ENCODE results near the gene MYO3B. TPM values are rescaled to one million over a fixed set of nuclear protein-coding genes. Genes with fewer than 3 reads are reported as not detected.
"Not testable (repeated sequence)": the region's sequence is repeated elsewhere in the genome, so short reads cannot be mapped to it uniquely, and the experiment has no call there.

The MYO3B gene
- total and polyA plus RNA-seq, 2 donors from 2014 or later, result 3.5 to 6.4 TPM

GRCh38 chr2:170341684-170342623, 164.0 kb downstream of the MYO3B start:
- no peak overlapping the region for H3K9ac ChIP-seq (ENCODE audit: low read length in 3 of 3)
- no peak overlapping the region for H3K27ac ChIP-seq (ENCODE audit: low read depth in 2 of 2, low read length in 2 of 2)
- FAIRE-seq (no peak), DNase-seq (no peak)
- TF ChIP-seq, protein P1, sequence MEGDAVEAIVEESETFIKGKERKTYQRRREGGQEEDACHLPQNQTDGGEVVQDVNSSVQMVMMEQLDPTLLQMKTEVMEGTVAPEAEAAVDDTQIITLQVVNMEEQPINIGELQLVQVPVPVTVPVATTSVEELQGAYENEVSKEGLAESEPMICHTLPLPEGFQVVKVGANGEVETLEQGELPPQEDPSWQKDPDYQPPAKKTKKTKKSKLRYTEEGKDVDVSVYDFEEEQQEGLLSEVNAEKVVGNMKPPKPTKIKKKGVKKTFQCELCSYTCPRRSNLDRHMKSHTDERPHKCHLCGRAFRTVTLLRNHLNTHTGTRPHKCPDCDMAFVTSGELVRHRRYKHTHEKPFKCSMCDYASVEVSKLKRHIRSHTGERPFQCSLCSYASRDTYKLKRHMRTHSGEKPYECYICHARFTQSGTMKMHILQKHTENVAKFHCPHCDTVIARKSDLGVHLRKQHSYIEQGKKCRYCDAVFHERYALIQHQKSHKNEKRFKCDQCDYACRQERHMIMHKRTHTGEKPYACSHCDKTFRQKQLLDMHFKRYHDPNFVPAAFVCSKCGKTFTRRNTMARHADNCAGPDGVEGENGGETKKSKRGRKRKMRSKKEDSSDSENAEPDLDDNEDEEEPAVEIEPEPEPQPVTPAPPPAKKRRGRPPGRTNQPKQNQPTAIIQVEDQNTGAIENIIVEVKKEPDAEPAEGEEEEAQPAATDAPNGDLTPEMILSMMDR (IDR thresholded peaks at IDR 0.05; ENCODE audit: borderline replicate concordance, extremely low read depth, insufficient read depth), result no peak
- intact Hi-C loops (cut with DNase I), result no loop called here
- H3K4me1 ChIP-seq (ENCODE audit: control insufficient read depth in 2 of 3, insufficient read depth in 2 of 3, low read depth in 1 of 3, low read length in 3 of 3), result no peaks in the 10 kb centered on the region
- H3K9me3 ChIP-seq (ENCODE audit: control insufficient read depth in 2 of 3, insufficient read depth in 1 of 3, low read length in 3 of 3), result no peaks in the 10 kb centered on the region
- no peaks in the 10 kb centered on the region for H3K27me3 ChIP-seq (ENCODE audit: control insufficient read depth, insufficient read depth, low read length)
- no peaks in the 10 kb centered on the region for H3K36me3 ChIP-seq (ENCODE audit: control insufficient read depth in 2 of 3, insufficient read depth in 3 of 3, low read length in 3 of 3)
- no peak overlapping the region for H3K4me3 ChIP-seq (ENCODE audit: low read length in 3 of 3)

GRCh38 chr2:170344663-170345346, 166.9 kb downstream of the MYO3B start:
- Histone ChIP-seq H3K27ac (ENCODE audit: low read depth in 2 of 2, low read length in 2 of 2) (no peak overlapping the region), H3K36me3 (ENCODE audit: control insufficient read depth in 2 of 3, insufficient read depth in 3 of 3, low read length in 3 of 3) (no peaks in the 10 kb centered on the region), H3K9ac (ENCODE audit: low read length in 3 of 3) (no peak overlapping the region), H3K4me3 (ENCODE audit: low read length in 3 of 3) (no peak overlapping the region), H3K27me3 (ENCODE audit: control insufficient read depth, insufficient read depth, low read length) (no peaks in the 10 kb centered on the region), H3K4me1 (ENCODE audit: control insufficient read depth in 2 of 3, insufficient read depth in 2 of 3, low read depth in 1 of 3, low read length in 3 of 3) (no peaks in the 10 kb centered on the region), H3K9me3 (ENCODE audit: control insufficient read depth in 2 of 3, insufficient read depth in 1 of 3, low read length in 3 of 3) (no peaks in the 10 kb centered on the region)
- TF ChIP-seq, protein P1 (IDR thresholded peaks at IDR 0.05; ENCODE audit: borderline replicate concordance, extremely low read depth, insufficient read depth), result no peak
- FAIRE-seq (no peak), DNase-seq (no peak)
- intact Hi-C loops (cut with DNase I), result no loop called here

DNA sequence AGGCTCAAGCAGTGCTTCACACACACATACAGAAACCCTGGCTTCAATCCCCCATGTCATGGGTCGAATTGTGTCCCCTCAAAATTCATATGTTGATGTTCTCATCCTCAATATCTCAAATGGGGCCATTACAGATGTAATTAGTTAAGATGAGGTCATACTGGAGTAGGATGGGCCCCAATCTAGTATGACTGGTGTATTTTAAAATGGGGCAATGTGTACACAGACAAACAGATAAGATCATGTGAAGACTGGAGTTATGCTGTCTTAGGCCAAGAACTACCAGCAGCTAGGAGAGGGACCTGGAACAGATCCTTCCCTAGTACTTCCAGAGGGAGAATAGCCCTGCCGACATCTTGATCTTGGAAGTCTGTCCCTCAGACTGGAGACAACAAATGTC, 167.7 kb downstream of the MYO3B start:
- no peaks in the 10 kb centered on the region for H3K27me3 ChIP-seq (ENCODE audit: control insufficient read depth, insufficient read depth, low read length)
- H3K4me1 ChIP-seq (ENCODE audit: control insufficient read depth in 2 of 3, insufficient read depth in 2 of 3, low read depth in 1 of 3, low read length in 3 of 3), result no peaks in the 10 kb centered on the region
- H3K36me3 ChIP-seq (ENCODE audit: control insufficient read depth in 2 of 3, insufficient read depth in 3 of 3, low read length in 3 of 3), result no peaks in the 10 kb centered on the region
- TF ChIP-seq, protein P1 (IDR thresholded peaks at IDR 0.05; ENCODE audit: borderline replicate concordance, extremely low read depth, insufficient read depth), result no peak
- no peaks in the 10 kb centered on the region for H3K9me3 ChIP-seq (ENCODE audit: control insufficient read depth in 2 of 3, insufficient read depth in 1 of 3, low read length in 3 of 3)
- no peak overlapping the region for H3K4me3 ChIP-seq (ENCODE audit: low read length in 3 of 3)
- H3K9ac ChIP-seq (ENCODE audit: low read length in 3 of 3), result no peak overlapping the region
- no peak overlapping the region for H3K27ac ChIP-seq (ENCODE audit: low read depth in 2 of 2, low read length in 2 of 2)
- intact Hi-C loops (cut with DNase I), result no loop called here
- FAIRE-seq (no peak), DNase-seq (no peak)

DNA sequence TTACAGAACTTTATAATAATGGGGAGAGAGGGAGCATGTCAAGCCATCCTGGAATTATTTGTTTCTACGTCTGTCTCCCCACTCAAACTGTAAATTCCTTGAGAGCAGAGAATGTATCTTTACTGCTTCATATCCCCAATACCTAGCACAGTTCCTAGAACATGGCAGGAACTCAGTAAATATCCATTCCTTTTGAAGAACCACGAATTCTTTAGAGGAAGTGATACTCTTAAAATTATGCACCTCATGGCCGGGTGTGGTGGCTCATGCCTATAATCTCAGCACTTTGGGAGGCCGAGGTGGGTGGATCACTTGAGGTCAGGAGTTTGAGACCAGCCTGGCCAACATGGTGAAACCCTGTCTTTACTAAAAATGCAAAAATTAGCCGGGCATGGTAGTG, 171.3 kb downstream of the MYO3B start:
- FAIRE-seq; DNase-seq; H3K27me3 ChIP-seq (ENCODE audit: control insufficient read depth, insufficient read depth, low read length); H3K4me3 ChIP-seq (ENCODE audit: low read length in 3 of 3); H3K9me3 ChIP-seq (ENCODE audit: control insufficient read depth in 2 of 3, insufficient read depth in 1 of 3, low read length in 3 of 3); H3K36me3 ChIP-seq (ENCODE audit: control insufficient read depth in 2 of 3, insufficient read depth in 3 of 3, low read length in 3 of 3); H3K27ac ChIP-seq (ENCODE audit: low read depth in 2 of 2, low read length in 2 of 2); intact Hi-C loops (cut with DNase I); H3K9ac ChIP-seq (ENCODE audit: low read length in 3 of 3); H3K4me1 ChIP-seq (ENCODE audit: control insufficient read depth in 2 of 3, insufficient read depth in 2 of 3, low read depth in 1 of 3, low read length in 3 of 3): not testable (repeated sequence)
